ENCODE measurements around the gene DDX24. TPM values are rescaled to one million over a fixed set of nuclear protein-coding genes. Genes with fewer than 3 reads are reported as not detected.

DDX24 gene
- total and polyA plus RNA-seq, 2 of the 8 experiments (the other 6 are each of a cell fraction or from before 2014, with no cell fraction given) = 89.0 to 201 TPM

DNA sequence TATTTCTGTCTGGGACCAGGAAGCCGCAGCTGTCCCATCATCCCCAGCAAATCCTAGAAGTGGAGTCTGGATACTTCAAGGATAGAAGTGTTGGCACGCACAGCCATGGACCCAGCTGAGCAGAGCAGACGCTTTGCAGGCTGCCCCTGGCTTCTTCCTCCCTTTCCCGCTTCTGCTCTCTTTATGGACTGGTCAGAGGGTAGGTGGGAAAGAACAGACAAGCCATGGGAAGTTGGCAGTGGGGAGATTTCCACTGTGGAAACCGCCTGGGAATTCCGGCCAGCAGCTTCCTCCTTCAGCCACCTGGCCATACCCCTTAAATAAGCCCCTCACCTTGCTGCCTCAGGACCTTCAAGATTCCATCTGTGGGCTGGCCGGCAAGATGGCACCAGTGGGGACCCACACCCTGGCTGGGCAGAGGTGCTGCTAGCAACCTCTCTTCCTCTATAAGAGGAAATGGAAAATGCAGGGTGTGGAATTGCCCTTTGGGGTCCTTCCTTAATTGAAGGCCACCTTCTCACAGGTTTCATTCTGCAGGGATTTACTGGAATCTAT lies 34.2 kb downstream of the DDX24 start (continued):
- TF ChIP-seq RAD21 (IDR thresholded peaks at IDR 0.05 in 1 of 2, conservative IDR thresholded peaks at IDR 0.05 in 1 of 2; ENCODE audit: low read depth in 2 of 2, low read length in 2 of 2) (no peak), SAP30 (IDR thresholded peaks at IDR 0.05; ENCODE audit: insufficient read depth, insufficient replicate concordance, low read length) (no peak), CHD1 (IDR thresholded peaks at IDR 0.05; ENCODE audit: low read depth, low read length) (no peak), SUZ12 (IDR thresholded peaks at IDR 0.05; ENCODE audit: low read length) (no peak), POLR2A (IDR thresholded peaks at IDR 0.05; ENCODE audit: control extremely low read depth in 1 of 2, low read depth in 2 of 2, low read length in 2 of 2) (no peak)
